Measurements from ENCODE around the gene ELF2. TPM values are rescaled to one million over a fixed set of nuclear protein-coding genes. Genes with fewer than 3 reads are reported as not detected.
"Not testable (repeated sequence)": the region's sequence is repeated elsewhere in the genome, so short reads cannot be mapped to it uniquely, and the experiment has no call there.

The ELF2 gene
- total RNA-seq, 1 donor from 2014 or later, result 25.1 TPM

GRCh38 chr4:139060591-139060990 is 116.4 kb downstream of the ELF2 start:
- DNase-seq (ENCODE audit: low read depth) (no peak), FAIRE-seq (no peak)
- Mint-ChIP-seq H3K36me3 (ENCODE audit: low read depth, unreplicated experiment) (peaks cover 2% of the 10 kb centered on the region), H3K27ac (ENCODE audit: unreplicated experiment) (no peak overlapping the region), H3K4me1 (ENCODE audit: low read depth, unreplicated experiment) (peaks cover 7% of the 10 kb centered on the region), H3K4me3 (ENCODE audit: unreplicated experiment) (no peak overlapping the region), H3K9me3 (ENCODE audit: unreplicated experiment) (no peaks in the 10 kb centered on the region), H3K27me3 (ENCODE audit: low read depth, unreplicated experiment) (no peaks in the 10 kb centered on the region)
- Histone ChIP-seq H3K4me3 (ENCODE audit: insufficient read depth, low read depth, low read length) (no peak overlapping the region), H3K9ac (ENCODE audit: low read length) (no peak overlapping the region), H4K20me1 (ENCODE audit: insufficient read depth, low read length) (peaks cover 11% of the 10 kb centered on the region), H3K27ac (ENCODE audit: low read depth, low read length) (no peak overlapping the region), H3K79me2 (ENCODE audit: insufficient read depth, low read length) (peaks cover 11% of the 10 kb centered on the region), H3K9me3 (ENCODE audit: insufficient read depth, low read depth, low read length) (no peaks in the 10 kb centered on the region), H3K27me3 (ENCODE audit: insufficient read depth, low read length) (no peaks in the 10 kb centered on the region), H3K4me1 (ENCODE audit: insufficient read depth, low read length) (no peaks in the 10 kb centered on the region), H3K36me3 (ENCODE audit: insufficient read depth, low read length) (peaks cover 31% of the 10 kb centered on the region), H3K4me2 (ENCODE audit: low read length) (no peak overlapping the region), H2AFZ (ENCODE audit: low read depth, low read length) (no peak overlapping the region)
- TF ChIP-seq EZH2 (IDR thresholded peaks at IDR 0.05; ENCODE audit: insufficient read depth, low read length) (no peak), CTCF (IDR thresholded peaks at IDR 0.05; ENCODE audit: insufficient read depth, low read depth, low read length) (no peak)

DNA sequence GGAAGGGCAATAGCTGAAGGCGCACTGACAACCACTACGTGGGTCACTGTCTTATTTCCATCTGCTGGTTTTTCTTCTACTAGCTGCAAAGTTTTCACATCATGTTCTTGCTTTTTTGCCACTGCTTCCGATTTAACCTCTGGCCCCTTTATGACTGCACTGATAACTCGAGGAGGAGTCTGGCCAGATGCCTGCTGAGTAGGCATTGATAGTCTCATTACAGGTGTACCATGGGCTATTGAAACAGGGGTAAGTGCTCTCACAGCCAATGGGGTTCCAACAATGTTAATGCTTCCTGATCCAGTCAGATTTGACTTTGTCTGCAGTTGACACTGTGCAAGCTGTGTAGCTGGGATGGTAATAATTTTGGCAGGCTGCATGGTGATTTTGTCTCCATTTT is 118.0 kb downstream of the ELF2 start:
- H3K36me3 Mint-ChIP-seq (ENCODE audit: low read depth, unreplicated experiment), result not testable (repeated sequence)

DNA sequence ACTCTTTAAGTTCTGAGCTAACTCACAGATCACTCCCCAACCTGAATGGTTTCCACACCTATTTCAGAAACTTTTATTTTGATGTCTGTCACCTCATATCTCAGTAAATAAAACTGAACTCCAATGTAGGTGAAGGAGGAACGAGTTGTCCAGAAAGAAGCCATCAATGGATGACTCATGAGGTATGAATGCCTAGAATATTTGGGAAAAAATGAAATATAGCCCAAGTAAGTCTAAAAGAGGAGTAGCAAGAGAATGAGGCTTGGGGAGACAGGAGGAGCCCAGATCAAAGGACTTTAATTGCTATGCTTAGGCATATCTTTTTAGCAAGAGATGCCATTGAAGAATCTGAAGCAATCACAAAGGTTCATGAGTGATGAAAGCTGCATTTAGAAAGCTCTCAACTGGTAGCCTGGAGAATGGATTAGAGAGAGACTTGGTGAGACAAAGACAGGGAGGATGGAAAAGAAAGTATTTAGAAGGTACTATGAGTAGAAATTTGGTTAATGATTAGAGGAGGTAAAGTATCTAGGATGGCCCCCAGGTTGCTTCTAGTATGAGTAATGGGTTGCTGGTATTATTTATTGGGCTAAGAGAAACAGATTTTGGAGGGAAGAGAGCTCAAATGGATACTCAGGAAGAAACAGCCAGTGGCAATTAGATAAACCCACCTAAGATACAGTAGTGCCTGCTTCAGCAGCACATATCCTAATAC is 122.1 kb downstream of the ELF2 start:
- Mint-ChIP-seq H3K4me1 (ENCODE audit: low read depth, unreplicated experiment) (peaks cover 30% of the 10 kb centered on the region), H3K36me3 (ENCODE audit: low read depth, unreplicated experiment) (peaks cover 2% of the 10 kb centered on the region), H3K27me3 (ENCODE audit: low read depth, unreplicated experiment) (no peaks in the 10 kb centered on the region), H3K27ac (ENCODE audit: unreplicated experiment) (peak overlapping the region; percentile 69), H3K9me3 (ENCODE audit: unreplicated experiment) (no peaks in the 10 kb centered on the region), H3K4me3 (ENCODE audit: unreplicated experiment) (no peak overlapping the region)
- Histone ChIP-seq H3K9ac (ENCODE audit: low read length) (no peak overlapping the region), H4K20me1 (ENCODE audit: insufficient read depth, low read length) (peaks cover 43% of the 10 kb centered on the region), H3K27ac (ENCODE audit: low read depth, low read length) (no peak overlapping the region), H3K4me1 (ENCODE audit: insufficient read depth, low read length) (peaks cover 14% of the 10 kb centered on the region), H3K4me2 (ENCODE audit: low read length) (no peak overlapping the region), H3K27me3 (ENCODE audit: insufficient read depth, low read length) (no peaks in the 10 kb centered on the region), H3K79me2 (ENCODE audit: insufficient read depth, low read length) (peaks cover 32% of the 10 kb centered on the region), H2AFZ (ENCODE audit: low read depth, low read length) (no peak overlapping the region), H3K4me3 (ENCODE audit: insufficient read depth, low read depth, low read length) (no peak overlapping the region), H3K9me3 (ENCODE audit: insufficient read depth, low read depth, low read length) (no peaks in the 10 kb centered on the region), H3K36me3 (ENCODE audit: insufficient read depth, low read length) (peaks cover 19% of the 10 kb centered on the region)
- no peak for TF ChIP-seq CTCF (IDR thresholded peaks at IDR 0.05; ENCODE audit: insufficient read depth, low read depth, low read length)
- no peak for TF ChIP-seq EZH2 (IDR thresholded peaks at IDR 0.05; ENCODE audit: insufficient read depth, low read length)
- no peak for FAIRE-seq
- peak; percentile 8 for DNase-seq (ENCODE audit: low read depth)

More for the DNA sequence above, 118.0 kb downstream of the ELF2 start:
- not testable (repeated sequence) for H3K27me3 Mint-ChIP-seq (ENCODE audit: low read depth, unreplicated experiment); H3K27ac ChIP-seq (ENCODE audit: low read depth, low read length); H3K27ac Mint-ChIP-seq (ENCODE audit: unreplicated experiment); H3K4me2 ChIP-seq (ENCODE audit: low read length); DNase-seq (ENCODE audit: low read depth); FAIRE-seq; H3K9ac ChIP-seq (ENCODE audit: low read length); H3K4me1 ChIP-seq (ENCODE audit: insufficient read depth, low read length); H2AFZ ChIP-seq (ENCODE audit: low read depth, low read length); H3K27me3 ChIP-seq (ENCODE audit: insufficient read depth, low read length); H3K9me3 Mint-ChIP-seq (ENCODE audit: unreplicated experiment); H3K4me3 Mint-ChIP-seq (ENCODE audit: unreplicated experiment); H3K4me3 ChIP-seq (ENCODE audit: insufficient read depth, low read depth, low read length); H3K9me3 ChIP-seq (ENCODE audit: insufficient read depth, low read depth, low read length)
- peaks cover 20% of the 10 kb centered on the region for H3K4me1 Mint-ChIP-seq (ENCODE audit: low read depth, unreplicated experiment)
- Histone ChIP-seq H3K79me2 (ENCODE audit: insufficient read depth, low read length) (peaks cover 15% of the 10 kb centered on the region), H4K20me1 (ENCODE audit: insufficient read depth, low read length) (peaks cover 25% of the 10 kb centered on the region), H3K36me3 (ENCODE audit: insufficient read depth, low read length) (peaks cover 35% of the 10 kb centered on the region)
